ENCODE results near the gene PMM1.

DNA sequence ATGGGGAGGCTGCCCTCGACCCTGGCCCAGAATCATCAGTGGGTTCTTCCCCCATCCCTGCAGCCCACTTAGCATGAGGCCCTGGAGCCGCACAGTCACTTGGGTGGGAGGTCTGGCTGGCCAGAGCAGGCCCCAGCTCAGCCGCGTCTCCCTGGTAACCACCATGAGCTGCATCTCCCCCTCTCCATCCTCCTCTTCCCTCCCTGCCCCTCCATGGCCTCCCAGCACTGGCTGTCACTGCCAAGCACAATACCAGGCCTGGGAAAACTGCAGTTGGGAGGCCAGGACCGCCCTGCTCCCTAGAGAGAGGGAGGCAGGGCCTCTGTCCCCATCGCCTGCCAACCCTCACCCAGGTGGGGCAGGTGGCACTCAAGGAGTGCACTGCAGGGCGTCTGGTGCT is 20.8 kb downstream of the PMM1 start:
- TF ChIP-seq POLR2A (IDR thresholded peaks at IDR 0.05) (no peak), CTCF (IDR thresholded peaks at IDR 0.05) (no peak)
